Mesenchymal stem cell (in vitro differentiated cells and primary cell): ENCODE measurements around the gene NTPCR.

Source experiments
- DNase-seq: peaks from one replicate; pipeline ENCODE4 v3.0.0-alpha.2; 2013
- H2AFZ ChIP-seq: one replicate; pipeline ENCODE4 v1.6.1; 2013; ENCODE audit warnings: low read depth, mild to moderate bottlenecking, control low read depth, inconsistent platforms, low read length, moderate library complexity
- H2AK5ac ChIP-seq: 2 replicates; pipeline ENCODE4 v1.6.1; 2013; ENCODE audit warnings: low read length, moderate library complexity, mild to moderate bottlenecking, inconsistent platforms; ENCODE audit not compliant: severe bottlenecking
- H2BK120ac ChIP-seq: one replicate; pipeline ENCODE4 v1.6.1; 2013; ENCODE audit warnings: low read depth, mild to moderate bottlenecking, inconsistent platforms, low read length, moderate library complexity
- H2BK12ac ChIP-seq, 2 experiments: one replicate each; pipeline ENCODE4 v1.6.1; 2013; ENCODE audit warnings: inconsistent platforms in 2 of 2, low read length in 2 of 2, mild to moderate bottlenecking in 2 of 2, moderate library complexity in 2 of 2, control low read depth in 1 of 2
- H2BK15ac ChIP-seq: one replicate; pipeline ENCODE4 v1.6.1; 2013; ENCODE audit warnings: mild to moderate bottlenecking, low read depth, inconsistent platforms; ENCODE audit not compliant: poor library complexity, severe bottlenecking
- H2BK5ac ChIP-seq: 2 replicates; pipeline ENCODE4 v1.6.1; 2013; ENCODE audit warnings: low read depth, mild to moderate bottlenecking, low read length, control low read depth, inconsistent platforms; ENCODE audit not compliant: poor library complexity, severe bottlenecking
- H3K14ac ChIP-seq, 2 experiments: one replicate each; pipeline ENCODE4 v1.6.1; 2013; ENCODE audit warnings: inconsistent platforms in 2 of 2, low read length in 2 of 2, control low read depth in 1 of 2, mild to moderate bottlenecking in 1 of 2, moderate library complexity in 1 of 2
- H3K18ac ChIP-seq, 2 experiments: one replicate each; pipeline ENCODE4 v1.6.1; 2013; ENCODE audit warnings: inconsistent platforms in 2 of 2, low read length in 2 of 2, control low read depth in 1 of 2, low read depth in 1 of 2, mild to moderate bottlenecking in 1 of 2
- H3K23ac ChIP-seq, 2 experiments: one replicate each; pipeline ENCODE4 v1.6.1; 2013; ENCODE audit warnings: inconsistent platforms in 2 of 2, low read length in 2 of 2, mild to moderate bottlenecking in 2 of 2, moderate library complexity in 2 of 2, control low read depth in 1 of 2
- H3K27ac ChIP-seq: 2 replicates; pipeline ENCODE4 v1.5.1; 2013; ENCODE audit warnings: mild to moderate bottlenecking, moderate library complexity, low read length, control low read depth, inconsistent platforms; ENCODE audit not compliant: poor library complexity, severe bottlenecking
- H3K27me3 ChIP-seq, 2 experiments: 2 replicates each; pipeline versions ENCODE4 v1.6.1 to v1.7.0; 2013; ENCODE audit warnings: low read length in 2 of 2, mild to moderate bottlenecking in 2 of 2, moderate library complexity in 2 of 2, control low read depth in 1 of 2, inconsistent platforms in 1 of 2; ENCODE audit not compliant: control insufficient read depth in 1 of 2, insufficient read depth in 1 of 2
- H3K36me3 ChIP-seq, 2 experiments: 2 replicates each; pipeline versions ENCODE4 v1.6.1 to v1.7.0; 2013; ENCODE audit warnings: low read length in 2 of 2, control low read depth in 1 of 2, inconsistent platforms in 1 of 2, low read depth in 1 of 2, mild to moderate bottlenecking in 1 of 2; ENCODE audit not compliant: insufficient read depth in 2 of 2, control insufficient read depth in 1 of 2
- H3K4ac ChIP-seq, 2 experiments: one replicate each; pipeline ENCODE4 v1.6.1; 2013; ENCODE audit warnings: inconsistent platforms in 2 of 2, low read length in 2 of 2, mild to moderate bottlenecking in 2 of 2, moderate library complexity in 2 of 2, control low read depth in 1 of 2, low read depth in 1 of 2
- H3K4me1 ChIP-seq: 2 replicates; pipeline ENCODE4 v1.6.1; 2013; ENCODE audit warnings: low read depth, low read length, control low read depth; ENCODE audit not compliant: control insufficient read depth, insufficient read depth
- H3K4me2 ChIP-seq: 2 replicates; pipeline ENCODE4 v1.6.1; 2013; ENCODE audit warnings: low read length, mild to moderate bottlenecking, inconsistent platforms; ENCODE audit not compliant: poor library complexity, severe bottlenecking
- H3K4me3 ChIP-seq, 2 experiments: 2 replicates each; pipeline versions ENCODE4 v1.5.1 to v1.7.0; 2013; ENCODE audit warnings: low read length in 2 of 2, mild to moderate bottlenecking in 2 of 2, control low read depth in 1 of 2, low read depth in 1 of 2; ENCODE audit not compliant: insufficient read depth in 1 of 2
- H3K79me1 ChIP-seq: replicated peaks from 2 replicates; pipeline ENCODE4 v1.6.1; 2013; ENCODE audit warnings: mild to moderate bottlenecking, control low read depth, low read length, inconsistent platforms; ENCODE audit not compliant: poor library complexity, severe bottlenecking
- H3K9ac ChIP-seq: 2 replicates; pipeline ENCODE4 v1.7.0; 2013; ENCODE audit warnings: mild to moderate bottlenecking, low read length, moderate library complexity
- H3K9me3 ChIP-seq: 2 replicates; pipeline ENCODE4 v1.7.0; 2013; ENCODE audit warnings: mild to moderate bottlenecking, low read length; ENCODE audit not compliant: control insufficient read depth
- H4K8ac ChIP-seq: one replicate; pipeline ENCODE4 v1.6.1; 2013; ENCODE audit warnings: inconsistent platforms, mild to moderate bottlenecking, low read length, moderate library complexity
- H4K91ac ChIP-seq: one replicate; pipeline ENCODE4 v1.6.1; 2013; ENCODE audit warnings: mild to moderate bottlenecking, low read length, inconsistent platforms
- WGBS: methylation state at CpG from one replicate; pipeline ENCODE4 v1.1.7; 2013; ENCODE audit warnings: mixed read lengths; 5-methylcytosine and 5-hydroxymethylcytosine counted together

The NTPCR gene

GRCh38 chr1:232968965-232969364, 18.6 kb downstream of the NTPCR start:
- Histone ChIP-seq H3K4me3 (no peak overlapping the region), H3K23ac (no peak overlapping the region), H3K4me1 (peaks cover 5% of the 10 kb centered on the region), H2BK15ac (no peak overlapping the region), H4K8ac (peak overlapping the region; percentile 12), H2AFZ (no peak overlapping the region), H3K9me3 (peaks cover 27% of the 10 kb centered on the region), H2BK12ac (no peak overlapping the region), H3K14ac (no peak overlapping the region), H3K9ac (no peak overlapping the region), H2AK5ac (no peak overlapping the region), H2BK5ac (no peak overlapping the region), H3K27ac (no peak overlapping the region), H3K18ac (no peak overlapping the region), H3K4ac (no peak overlapping the region), H4K91ac (no peak overlapping the region), H3K79me1 (peaks cover 44% of the 10 kb centered on the region), H3K36me3 (peaks cover 50 to 72% of the 10 kb centered on the region in 2 experiments), H3K4me2 (no peak overlapping the region), H3K27me3 (no peaks in the 10 kb centered on the region), H2BK120ac (no peak overlapping the region)
- no peak for DNase-seq
- 86% methylated on average over 3 of the region's 3 CpGs for WGBS

DNA sequence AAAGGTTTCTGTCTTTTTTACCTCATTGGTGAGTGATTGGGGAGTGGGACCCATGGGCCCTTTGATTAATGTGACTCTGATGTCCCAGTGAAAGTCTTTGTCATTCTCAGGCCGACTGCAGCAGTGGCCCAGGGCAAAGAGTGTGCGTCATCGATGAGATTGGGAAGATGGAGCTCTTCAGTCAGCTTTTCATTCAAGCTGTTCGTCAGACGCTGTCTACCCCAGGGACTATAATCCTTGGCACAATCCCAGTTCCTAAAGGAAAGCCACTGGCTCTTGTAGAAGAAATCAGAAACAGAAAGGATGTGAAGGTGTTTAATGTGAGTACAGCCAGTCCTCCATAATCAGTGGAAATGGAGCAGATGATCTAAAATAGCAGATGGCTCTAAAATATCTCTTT, 19.4 kb downstream of the NTPCR start:
- peaks cover 50 to 77% of the 10 kb centered on the region in 2 experiments for H3K36me3 ChIP-seq
- DNase-seq, result no peak
- H4K8ac ChIP-seq, result no peak overlapping the region
- no peaks in the 10 kb centered on the region for H3K27me3 ChIP-seq
- no peak overlapping the region for H2BK15ac ChIP-seq
- no peak overlapping the region for H3K18ac ChIP-seq
- no peak overlapping the region for H3K9ac ChIP-seq
- no peak overlapping the region for H2BK5ac ChIP-seq
- H3K14ac ChIP-seq, result no peak overlapping the region
- peaks cover 5% of the 10 kb centered on the region for H3K4me1 ChIP-seq
- no peak overlapping the region for H4K91ac ChIP-seq
- H3K4ac ChIP-seq, result no peak overlapping the region
- H3K4me3 ChIP-seq, result no peak overlapping the region
- H3K23ac ChIP-seq, result no peak overlapping the region
- H2AK5ac ChIP-seq, result no peak overlapping the region
- H3K9me3 ChIP-seq, result peaks cover 34% of the 10 kb centered on the region
- no peak overlapping the region for H2BK120ac ChIP-seq
- peaks cover 45% of the 10 kb centered on the region for H3K79me1 ChIP-seq
- H2AFZ ChIP-seq, result no peak overlapping the region
- H3K27ac ChIP-seq, result no peak overlapping the region
- 95% methylated on average over 5 of the region's 5 CpGs for WGBS
- H2BK12ac ChIP-seq, result no peak overlapping the region
- H3K4me2 ChIP-seq, result no peak overlapping the region

DNA sequence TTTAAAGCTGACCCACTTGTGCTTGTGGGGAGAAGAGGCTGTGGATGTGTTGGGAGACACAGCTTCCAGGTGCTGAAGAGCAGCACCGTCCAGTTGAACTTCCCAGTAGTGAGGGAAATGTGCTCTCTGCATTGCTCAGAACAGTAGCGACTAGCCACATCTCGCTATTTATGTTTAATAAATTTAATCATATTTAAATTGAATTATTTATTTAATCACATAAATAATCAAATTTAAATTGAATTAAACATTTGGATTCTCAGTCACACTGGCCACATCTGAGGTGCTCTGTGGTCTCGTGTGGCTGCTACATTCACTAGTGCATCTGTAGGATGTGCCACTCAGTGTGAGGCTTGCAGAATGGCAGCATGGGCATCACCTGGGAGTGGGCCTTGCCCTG, 20.1 kb downstream of the NTPCR start:
- peaks cover 46 to 75% of the 10 kb centered on the region in 2 experiments for H3K36me3 ChIP-seq
- H3K4ac ChIP-seq, result no peak overlapping the region
- H2AK5ac ChIP-seq, result no peak overlapping the region

GRCh38 chr1:232973652-232974611, 23.5 kb downstream of the NTPCR start:
- no CpG with 5 or more reads among the region's 2 CpGs for WGBS
- Histone ChIP-seq H3K27ac (no peak overlapping the region), H2BK12ac (no peak overlapping the region), H2BK5ac (no peak overlapping the region), H3K36me3 (peaks cover 46 to 76% of the 10 kb centered on the region in 2 experiments), H3K18ac (no peak overlapping the region), H3K27me3 (no peaks in the 10 kb centered on the region), H2BK120ac (no peak overlapping the region), H3K9me3 (peaks cover 34% of the 10 kb centered on the region), H3K4me3 (no peak overlapping the region), H4K8ac (no peak overlapping the region), H3K23ac (no peak overlapping the region), H4K91ac (no peak overlapping the region), H3K4me1 (peaks cover 2% of the 10 kb centered on the region), H3K79me1 (peaks cover 24% of the 10 kb centered on the region), H2BK15ac (no peak overlapping the region), H3K9ac (no peak overlapping the region), H3K4me2 (no peak overlapping the region), H2AFZ (no peak overlapping the region), H2AK5ac (no peak overlapping the region), H3K4ac (no peak overlapping the region), H3K14ac (no peak overlapping the region)
- no peak for DNase-seq

More for the DNA sequence above, 20.1 kb downstream of the NTPCR start:
- no peak overlapping the region for H3K18ac ChIP-seq
- H3K79me1 ChIP-seq, result peaks cover 42% of the 10 kb centered on the region
- H3K14ac ChIP-seq, result no peak overlapping the region
- peaks cover 5% of the 10 kb centered on the region for H3K4me1 ChIP-seq
- peaks cover 34% of the 10 kb centered on the region for H3K9me3 ChIP-seq
- H3K9ac ChIP-seq, result no peak overlapping the region
- H3K4me3 ChIP-seq, result no peak overlapping the region
- 86% methylated on average over 2 of the region's 4 CpGs for WGBS
- H3K27ac ChIP-seq, result no peak overlapping the region
- DNase-seq, result no peak
- H2AFZ ChIP-seq, result no peak overlapping the region
- H3K23ac ChIP-seq, result no peak overlapping the region
- H3K27me3 ChIP-seq, result no peaks in the 10 kb centered on the region
- H2BK12ac ChIP-seq, result no peak overlapping the region
- H2BK120ac ChIP-seq, result no peak overlapping the region
- no peak overlapping the region for H4K8ac ChIP-seq
- H4K91ac ChIP-seq, result no peak overlapping the region
- no peak overlapping the region for H3K4me2 ChIP-seq
- H2BK15ac ChIP-seq, result no peak overlapping the region
- no peak overlapping the region for H2BK5ac ChIP-seq
